GM19372 (cell line): ENCODE measurements around the gene SFMBT2.
A peak's percentile ranks its signal among the peaks of the same experiment; 100 is the strongest.
"Not testable (repeated sequence)": the region's sequence is repeated elsewhere in the genome, so short reads cannot be mapped to it uniquely, and the experiment has no call there.

Experiments
- ATAC-seq: cut with Tn5 transposase; IDR thresholded peaks from one replicate; pipeline ENCODE4 v1.9.1; 2021; ENCODE audit warnings: mild to moderate bottlenecking, low read depth, moderate library complexity; ENCODE audit not compliant: unreplicated experiment

SFMBT2 gene

DNA sequence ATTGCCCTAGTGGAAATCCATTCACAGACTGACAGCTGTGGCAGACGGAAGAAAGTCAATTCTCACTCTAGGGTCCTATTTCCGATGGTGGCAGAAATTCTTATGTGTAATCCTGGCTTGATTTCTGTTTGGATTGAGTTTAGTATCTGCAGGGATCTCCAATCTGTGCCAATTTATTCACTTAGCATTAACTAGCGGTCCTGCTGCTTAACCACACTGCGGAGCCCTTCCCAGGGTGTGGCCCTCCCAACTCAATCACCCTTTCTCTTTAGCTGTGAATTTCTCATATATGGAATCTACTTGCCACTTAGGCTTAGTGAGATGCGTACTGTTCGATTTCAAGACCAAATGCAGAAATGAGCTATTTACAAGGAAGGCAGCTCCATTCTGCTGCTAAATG, 215.7 kb downstream of the SFMBT2 start:
- ATAC-seq = no peak

DNA sequence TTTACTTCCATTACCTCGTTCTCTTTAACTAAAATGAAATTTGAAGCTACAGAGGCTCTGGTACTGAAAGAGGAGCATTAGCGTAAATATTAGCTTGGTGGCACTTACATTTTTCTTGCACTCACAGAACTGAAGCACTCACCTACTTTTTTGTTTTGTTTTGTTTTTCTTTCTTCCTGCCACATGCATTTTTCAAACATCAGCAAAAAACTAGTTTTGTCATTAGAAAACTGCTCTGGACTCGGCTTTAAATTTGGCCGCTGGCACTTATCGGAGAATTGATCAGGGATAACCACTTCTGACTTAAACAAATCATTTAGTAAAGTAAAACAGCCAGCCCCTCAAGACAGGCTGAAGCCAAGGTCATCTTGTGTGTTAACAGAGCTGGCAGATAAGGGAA, 216.3 kb downstream of the SFMBT2 start:
- ATAC-seq = no peak

DNA sequence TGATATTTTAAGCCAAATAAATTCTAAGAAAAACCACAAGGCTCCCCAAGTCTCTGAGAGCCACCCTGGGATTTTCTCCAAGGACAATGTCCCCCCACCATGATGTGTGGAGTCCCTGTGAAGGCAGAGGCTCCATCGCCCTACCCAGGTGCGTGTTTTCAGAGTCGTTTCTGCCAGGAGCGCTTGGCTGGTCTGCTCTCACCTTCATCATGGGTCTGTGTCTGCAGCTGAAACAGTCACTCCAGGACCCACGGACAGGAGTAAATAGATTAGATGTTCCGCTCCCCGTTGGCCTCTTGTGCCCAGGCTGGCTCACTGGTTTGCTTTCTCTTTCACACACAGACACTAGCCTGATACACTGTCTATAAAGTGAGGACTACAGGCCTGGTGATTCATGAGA, 217.5 kb downstream of the SFMBT2 start:
- no peak for ATAC-seq

DNA sequence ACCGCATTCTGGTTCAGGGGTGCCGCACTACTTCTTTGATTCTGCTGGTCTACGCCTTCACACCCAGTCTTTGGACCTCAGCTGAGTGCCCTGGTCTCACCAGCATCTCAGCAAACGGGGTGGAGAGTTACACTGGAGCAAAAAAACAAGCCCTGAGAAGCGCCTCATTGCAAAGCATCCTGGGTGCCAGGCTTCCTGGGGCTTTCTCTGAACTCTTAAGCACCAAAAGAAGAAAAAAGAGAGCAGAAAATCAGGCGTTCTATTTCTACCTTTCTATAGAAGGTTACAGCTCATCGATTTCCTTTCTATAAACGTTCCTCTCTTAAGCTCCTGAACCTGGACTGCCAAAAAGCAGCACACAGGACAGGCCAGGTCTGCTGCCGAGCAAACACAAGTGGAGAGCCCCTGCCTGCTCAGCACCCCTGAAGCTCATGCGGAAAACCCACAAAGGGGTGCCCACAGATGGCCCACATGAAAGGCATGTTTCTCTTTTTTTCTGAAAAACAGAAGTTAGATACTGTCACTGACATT, 217.9 kb downstream of the SFMBT2 start:
- no peak for ATAC-seq

DNA sequence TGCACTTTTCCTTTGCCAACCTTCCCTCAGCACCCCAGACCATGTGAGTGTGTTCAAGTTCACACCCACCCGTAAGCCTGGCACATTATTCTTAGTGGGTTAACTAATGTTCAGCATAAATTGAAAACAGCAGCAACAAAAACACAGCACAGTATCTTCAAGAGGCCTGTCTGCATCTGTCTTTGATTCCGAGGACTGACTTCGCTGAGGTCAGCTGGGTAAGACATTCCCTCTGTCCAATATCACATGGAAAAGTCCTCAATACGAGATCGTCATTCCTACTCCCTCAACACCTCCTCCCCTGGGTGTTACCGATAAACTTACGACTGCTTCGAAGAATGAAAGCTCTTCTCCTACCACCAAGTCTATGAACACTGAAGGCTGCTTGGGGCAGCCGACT, 218.8 kb downstream of the SFMBT2 start:
- ATAC-seq = no peak

DNA sequence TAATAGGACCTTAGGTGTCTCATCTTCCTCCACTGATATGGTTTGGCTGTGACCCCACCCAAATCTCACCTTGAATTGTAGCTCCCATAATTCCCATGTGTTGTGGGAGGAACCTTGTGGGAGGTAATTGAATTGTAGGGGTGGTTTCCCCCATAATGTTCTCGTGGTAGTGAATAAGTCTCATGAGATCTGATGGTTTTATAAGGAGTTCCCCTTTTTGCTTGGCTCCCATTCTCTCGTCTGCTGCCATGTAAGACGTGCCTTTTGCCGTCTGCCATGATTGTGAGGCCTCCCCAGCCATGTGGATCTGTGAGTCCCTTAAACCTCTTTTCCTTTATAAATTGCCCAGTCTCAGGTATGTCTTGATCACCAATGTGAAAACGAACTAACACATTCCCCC, 220.1 kb downstream of the SFMBT2 start:
- not testable (repeated sequence) for ATAC-seq

DNA sequence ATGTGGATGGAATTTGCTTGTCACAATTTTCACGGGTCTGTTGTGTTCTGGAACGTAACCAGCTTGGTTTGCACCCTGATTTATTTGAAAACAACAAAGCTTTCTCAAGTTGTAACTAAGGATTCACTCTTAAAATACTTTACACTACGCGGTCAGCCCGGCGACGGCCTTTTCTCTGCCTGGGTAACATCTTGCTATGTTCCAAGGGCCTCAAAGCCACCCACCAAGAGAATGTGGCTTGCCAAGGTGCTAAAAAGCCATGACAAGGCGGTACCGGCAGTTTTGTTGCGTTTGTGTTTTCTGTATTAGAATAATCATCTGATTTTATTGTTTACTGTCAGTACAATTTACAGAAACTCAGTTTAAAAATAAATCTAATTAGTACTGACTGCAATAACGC, 220.9 kb downstream of the SFMBT2 start:
- ATAC-seq = no peak

DNA sequence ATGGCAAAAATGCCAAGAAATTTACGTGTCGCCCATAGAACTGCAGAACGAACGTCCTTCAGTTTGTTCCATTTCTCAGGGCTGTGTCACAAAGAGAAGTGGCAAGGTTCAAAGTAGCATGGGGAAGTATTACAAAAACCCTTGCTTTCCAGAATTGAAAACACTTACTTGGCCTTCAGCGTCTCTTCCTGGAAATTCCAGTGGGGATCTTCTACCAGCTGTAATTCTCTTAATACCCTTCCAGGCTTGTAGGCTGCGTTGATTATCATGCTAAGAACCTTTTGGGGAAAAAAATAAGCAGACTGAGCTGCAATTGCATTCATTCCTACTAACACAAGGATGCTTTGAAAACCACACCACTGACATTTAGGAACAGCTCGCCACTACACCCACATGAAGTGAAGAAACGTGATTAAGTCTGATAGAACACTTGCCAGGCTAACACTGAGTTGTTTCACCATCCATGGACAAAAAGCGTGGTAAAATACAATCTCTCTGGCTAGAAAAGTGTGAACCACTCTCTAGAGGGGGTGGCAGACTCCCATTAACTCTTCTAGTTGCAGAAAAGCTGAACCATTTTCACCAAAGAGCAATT, 222.3 kb downstream of the SFMBT2 start:
- no peak for ATAC-seq

DNA sequence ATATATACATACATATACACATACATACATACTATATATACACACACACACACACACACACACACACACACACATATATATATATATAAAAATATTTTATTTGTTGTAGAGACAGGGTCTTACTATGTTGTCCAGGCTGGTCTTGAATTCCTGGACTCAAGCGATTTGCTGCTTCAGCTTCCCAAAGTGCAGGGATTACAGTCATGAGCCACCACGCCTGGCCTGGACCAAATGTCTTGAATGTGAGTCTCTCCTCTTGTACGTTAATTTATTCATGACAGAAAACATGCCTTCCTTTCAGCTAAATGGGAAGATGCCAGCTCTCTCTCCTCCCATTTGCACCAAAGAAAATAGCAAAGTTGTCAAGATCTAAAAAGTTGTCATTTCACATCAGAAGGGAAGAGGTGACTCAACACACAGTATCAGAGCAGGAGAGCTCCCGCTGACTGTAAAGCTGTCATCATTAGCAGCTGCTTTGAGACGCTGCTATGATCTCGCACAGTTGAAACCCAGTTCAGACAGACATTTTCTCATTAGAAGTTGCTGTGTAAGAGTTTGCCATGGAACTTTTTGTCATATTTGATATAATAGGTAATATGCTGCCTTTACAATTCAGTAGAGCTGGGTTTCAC, 224.3 kb downstream of the SFMBT2 start:
- no peak for ATAC-seq

DNA sequence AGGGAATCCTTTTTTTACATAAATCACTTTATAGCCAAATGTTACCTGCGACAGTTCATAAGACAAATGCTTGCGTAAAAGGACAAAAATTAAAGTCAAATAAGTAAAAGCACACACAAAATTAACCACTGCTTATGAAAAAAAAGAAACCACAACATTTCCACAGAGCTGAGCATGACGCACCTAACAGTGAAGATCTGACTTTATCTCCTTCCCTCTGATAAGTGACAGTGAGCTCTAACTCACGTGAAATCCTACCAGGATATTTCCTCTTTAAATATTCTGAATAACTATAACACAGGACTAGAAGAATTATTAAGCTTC, 225.5 kb downstream of the SFMBT2 start:
- ATAC-seq = no peak

DNA sequence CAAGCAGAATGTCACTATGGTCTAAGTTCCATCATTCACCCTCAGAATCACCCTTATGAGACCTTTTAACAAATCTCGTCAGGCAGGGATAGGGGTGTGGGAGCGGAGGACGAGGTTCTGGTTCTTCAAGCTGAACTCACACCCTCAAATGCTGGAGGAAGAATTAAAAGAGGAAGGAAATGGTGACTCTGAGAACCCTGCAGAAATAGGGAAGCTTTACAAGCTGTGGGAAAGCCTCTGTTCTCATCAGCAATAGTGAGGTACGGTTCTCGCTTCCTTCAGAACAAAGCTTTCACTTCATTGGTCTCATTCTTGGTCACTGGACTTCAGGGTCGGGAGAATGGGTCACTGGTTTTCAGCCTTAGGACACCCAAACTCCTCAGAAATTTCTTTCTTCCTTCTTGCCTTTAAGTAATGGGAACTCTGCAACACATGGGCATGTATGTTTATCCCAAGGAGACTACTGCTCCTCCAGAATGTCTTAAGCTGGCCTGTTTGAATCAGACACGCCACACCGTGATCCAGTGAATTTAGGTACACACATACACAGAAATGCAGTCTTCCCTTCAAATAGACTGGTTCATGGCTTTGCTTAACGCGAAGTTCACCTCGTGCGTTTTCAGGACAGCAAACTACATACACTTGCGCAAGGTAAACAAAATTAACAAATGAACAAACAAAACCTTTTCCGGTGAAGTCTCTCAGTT, 226.0 kb downstream of the SFMBT2 start:
- peak; percentile 63 for ATAC-seq

DNA sequence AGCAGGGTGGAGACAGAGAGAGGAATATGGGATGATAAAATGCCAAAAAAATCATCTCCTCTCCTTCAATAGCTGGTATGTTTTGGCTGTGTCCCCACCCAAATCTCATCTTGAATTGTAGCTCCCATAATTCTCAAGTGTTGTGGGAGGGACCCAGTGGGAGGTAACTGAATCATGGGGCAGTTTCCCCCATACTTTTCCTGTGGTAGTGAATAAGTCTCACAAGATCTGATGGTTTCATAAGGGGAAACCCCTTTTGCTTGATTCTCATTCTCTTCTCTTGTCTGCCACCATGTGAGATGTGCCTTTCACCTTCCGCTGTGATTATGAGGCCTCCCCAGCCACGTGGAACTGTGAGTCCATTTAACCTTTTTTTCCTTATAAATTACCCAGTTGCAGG, 226.7 kb downstream of the SFMBT2 start:
- ATAC-seq = not testable (repeated sequence)

DNA sequence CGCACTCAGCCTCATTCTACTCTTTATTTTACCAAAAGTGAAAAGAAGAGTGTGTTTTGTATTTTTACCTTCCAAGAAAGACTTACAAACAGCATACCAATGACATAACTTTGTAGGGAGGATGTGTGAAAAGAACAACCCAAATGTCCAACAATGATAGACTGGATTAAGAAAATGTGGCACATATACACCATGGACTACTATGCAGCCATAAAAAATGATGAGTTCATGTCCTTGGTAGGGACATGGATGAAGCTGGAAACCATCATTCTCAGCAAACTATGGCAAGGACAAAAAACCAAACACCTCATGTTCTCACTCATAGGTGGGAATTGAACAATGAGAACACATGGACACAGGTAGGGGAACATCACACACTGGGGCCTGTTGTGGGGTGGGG, 228.5 kb downstream of the SFMBT2 start:
- ATAC-seq = not testable (repeated sequence)

DNA sequence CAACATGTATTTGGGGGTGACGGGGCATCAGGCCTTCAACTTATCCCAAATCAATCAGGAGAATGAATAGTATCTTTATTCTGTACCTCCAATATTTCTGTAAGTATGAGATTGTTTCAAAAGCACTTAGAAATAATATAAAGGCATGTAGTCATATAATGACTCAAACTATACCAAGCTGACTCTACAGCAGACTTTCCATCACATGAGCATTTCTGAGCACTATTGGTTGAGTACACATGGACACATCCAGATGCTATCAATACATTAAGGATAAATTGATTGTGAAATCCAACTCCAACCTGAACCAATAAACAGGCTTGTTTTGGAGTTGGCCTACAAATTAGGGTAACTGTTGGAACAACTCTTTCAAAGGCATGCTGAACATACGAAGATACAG, 229.4 kb downstream of the SFMBT2 start:
- ATAC-seq = no peak

DNA sequence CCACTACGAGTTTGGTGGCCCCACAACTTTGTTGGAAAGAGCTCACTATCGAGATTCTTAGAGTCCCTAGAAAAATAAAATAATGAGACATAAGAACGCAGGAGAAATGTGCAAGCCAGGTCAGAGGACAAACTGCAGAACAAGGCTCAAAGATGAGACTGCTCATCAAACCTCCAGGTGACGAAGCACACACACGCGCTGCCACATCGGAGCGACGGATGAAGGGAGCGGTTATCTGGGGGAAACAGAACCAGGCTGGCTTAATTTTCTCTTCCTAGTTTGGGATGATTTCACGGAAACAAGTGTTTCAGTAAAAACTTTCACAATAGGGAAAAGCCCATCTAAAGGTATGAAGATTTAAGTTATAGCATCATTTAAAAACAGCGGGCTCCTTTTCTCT, 231.3 kb downstream of the SFMBT2 start:
- no peak for ATAC-seq

DNA sequence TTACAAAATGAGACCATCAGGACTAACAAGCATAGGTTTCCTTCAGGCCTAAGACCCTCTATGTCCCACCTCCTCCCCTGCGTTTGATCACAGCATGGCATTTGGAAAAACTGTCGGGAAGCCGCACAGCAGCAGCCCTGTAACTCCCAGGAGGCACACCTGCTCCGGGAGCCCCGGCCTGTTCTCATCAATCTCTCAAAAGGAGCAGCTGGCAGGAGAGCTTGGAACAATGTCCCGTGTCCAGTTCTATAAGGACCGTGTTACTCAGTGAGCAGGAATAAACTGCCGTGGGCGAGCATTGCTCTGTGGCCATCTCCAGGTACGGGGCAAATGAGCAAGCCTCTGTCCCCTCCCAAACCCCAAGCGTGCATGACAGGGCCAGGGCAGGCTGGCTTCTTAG, 236.9 kb downstream of the SFMBT2 start:
- no peak for ATAC-seq

DNA sequence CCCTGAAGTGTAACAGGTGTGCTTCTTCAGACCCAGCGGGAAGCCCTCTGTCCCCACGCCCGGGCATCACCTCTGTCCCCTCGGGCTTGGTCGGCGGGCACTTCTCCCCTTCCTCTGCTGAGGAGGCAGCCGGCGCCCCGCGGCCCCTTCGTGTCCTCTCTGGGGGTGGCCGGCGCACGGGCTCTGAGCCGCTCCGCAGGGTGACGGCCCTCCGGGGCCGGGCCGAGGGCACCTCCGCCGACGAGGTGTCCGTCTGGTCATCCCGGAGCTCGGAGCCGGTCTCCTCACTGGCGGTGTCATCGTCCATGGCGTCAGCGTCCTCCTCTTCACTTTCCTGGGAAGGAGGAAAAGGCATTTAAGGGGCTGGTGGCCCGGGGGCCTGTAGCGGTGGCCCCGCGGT, 239.0 kb downstream of the SFMBT2 start:
- ATAC-seq = no peak

DNA sequence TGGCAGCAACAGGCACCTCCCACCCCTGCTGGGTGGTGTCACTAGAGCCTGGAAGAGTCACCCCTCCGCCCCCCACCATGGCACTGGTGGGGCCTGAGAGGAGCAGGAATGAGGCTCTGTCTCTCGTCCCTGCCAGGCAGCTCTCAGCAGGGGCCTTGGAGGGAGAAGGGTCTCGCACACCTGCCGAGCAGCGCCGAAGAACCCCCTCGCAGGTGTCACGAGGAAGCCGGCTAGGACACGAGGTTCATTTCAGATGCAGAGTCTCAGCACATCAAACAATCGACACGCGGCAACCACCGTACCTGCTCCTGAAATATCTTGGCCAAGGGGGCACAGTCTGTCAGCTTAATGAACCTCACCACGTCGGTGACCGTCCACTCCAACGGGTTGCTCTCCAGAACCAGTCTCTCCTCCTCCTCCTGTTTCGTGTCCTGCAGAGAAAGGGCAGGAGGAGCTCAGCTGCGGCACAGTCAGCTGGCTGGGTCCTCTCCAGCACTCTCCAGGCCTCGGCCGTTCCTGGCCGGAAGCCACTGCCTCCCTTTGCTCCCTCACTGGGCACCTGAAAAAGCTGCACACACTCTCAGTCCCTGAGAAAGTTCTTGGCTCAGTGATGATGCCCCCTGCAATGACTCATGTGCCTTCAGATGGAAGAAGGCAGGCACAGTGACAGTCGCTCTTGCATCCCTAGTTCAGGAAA, 240.1 kb downstream of the SFMBT2 start:
- no peak for ATAC-seq

DNA sequence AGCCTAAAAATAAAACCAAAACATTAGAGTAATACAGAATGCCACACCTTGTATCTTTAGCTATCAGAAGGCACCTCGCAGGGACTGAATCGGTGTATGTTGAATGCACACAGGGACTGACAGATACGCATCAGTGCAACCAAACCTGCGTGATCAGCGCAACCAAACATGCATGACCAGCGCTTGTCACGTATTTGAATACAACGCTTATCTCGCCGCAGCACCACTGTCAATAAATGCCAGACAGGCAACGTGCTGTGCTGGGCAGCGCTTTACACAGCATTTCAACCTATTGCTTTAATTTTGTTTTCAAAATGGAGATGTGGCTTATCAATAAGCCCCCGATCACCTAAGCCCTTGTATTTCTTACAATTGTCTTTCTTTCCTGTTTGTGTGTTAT, 242.4 kb downstream of the SFMBT2 start:
- ATAC-seq = no peak

DNA sequence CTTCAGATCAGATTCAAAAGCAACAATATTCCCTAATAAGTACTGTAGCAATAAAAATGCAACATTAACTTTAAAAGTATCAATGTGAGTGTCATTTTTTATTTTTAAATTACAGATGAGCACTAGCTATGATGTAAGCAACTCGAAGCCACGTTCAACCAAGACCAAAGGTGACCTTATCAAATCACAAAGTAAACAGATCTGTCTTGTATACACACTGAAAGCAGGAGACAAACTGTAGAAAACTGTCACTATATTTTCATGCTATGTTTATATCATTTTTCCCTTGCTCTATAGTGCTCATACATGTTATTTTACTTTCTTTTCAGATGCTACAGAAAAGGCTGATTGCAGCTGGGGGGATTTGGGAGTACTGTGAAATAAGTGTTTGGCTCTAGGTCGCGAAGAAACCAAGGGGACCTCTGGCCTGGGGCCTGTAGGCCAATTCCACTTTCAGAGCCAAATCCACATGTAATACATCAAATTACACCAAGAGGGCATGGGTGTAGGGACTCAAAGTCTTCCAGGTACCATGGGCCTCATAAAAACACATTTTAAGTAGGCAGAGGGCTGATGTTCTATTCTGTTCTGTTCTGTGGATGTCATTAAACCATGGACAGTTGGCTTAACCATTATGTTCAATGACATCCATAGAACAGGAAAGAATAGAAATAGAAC, 245.2 kb downstream of the SFMBT2 start:
- no peak for ATAC-seq

DNA sequence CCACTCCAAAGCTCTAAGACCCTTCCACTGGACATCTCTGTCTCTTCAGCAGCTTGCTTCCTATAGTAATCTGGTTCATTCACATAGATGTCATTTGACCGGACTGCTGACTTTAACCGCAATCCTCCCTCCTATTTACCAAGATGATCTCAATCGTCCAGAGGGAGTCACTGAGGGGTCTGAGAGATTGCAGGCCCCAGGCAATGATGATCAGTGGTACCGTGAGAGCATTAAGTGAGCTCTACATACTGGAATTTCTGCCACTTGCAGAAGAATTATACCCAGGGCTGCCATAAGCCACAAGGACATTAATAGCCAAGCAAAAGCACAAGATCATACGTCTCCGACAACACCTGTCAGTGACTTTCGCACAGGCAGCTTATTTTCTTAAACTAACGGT, 245.9 kb downstream of the SFMBT2 start:
- no peak for ATAC-seq
